HepG2 (cell line): ENCODE measurements around the gene NPDC1. TPM values are rescaled to one million over a fixed set of nuclear protein-coding genes. Genes with fewer than 3 reads are reported as not detected.

Experiments
- CREM ChIP-seq, 2 experiments: sonication (generic) in 1 of 2; formaldehyde crosslinking in 1 of 2; IDR thresholded peaks; 2 replicates each; pipeline versions ENCODE4 v1.4.0 to v1.6.1; 2016 to 2020; ENCODE audit warnings: antibody characterized with exemption in 1 of 2, mild to moderate bottlenecking in 1 of 2, missing genetic modification reagents in 1 of 2
- ELF3 ChIP-seq: IDR thresholded peaks from 2 replicates; pipeline ENCODE4 v1.6.1; 2016; ENCODE audit warnings: missing genetic modification reagents, missing compliant biosample characterization
- HCFC1 ChIP-seq: fragments of 150-350 bp; IDR thresholded peaks from 2 replicates; pipeline ENCODE4 v1.6.1; 2014; ENCODE audit warnings: low read depth, low read length
- HNRNPH1 ChIP-seq: fragments of 200-400 bp; formaldehyde crosslinking; optimal IDR thresholded peaks from 2 replicates; pipeline ENCODE3; 2017; ENCODE audit warnings: mild to moderate bottlenecking, low read depth, low read length
- MAZ ChIP-seq, 2 experiments: sonication (generic) in 1 of 2; formaldehyde crosslinking in 1 of 2; IDR thresholded peaks; 2 replicates each; pipeline versions ENCODE4 v1.5.0 to v1.6.1; 2012 to 2020; ENCODE audit warnings: low read depth in 2 of 2, mild to moderate bottlenecking in 2 of 2, borderline replicate concordance in 1 of 2, improper control_type of control experiment in 1 of 2, low read length in 1 of 2, missing genetic modification reagents in 1 of 2, moderate library complexity in 1 of 2
- PHB2 ChIP-seq: fragments of 450-650 bp; IDR thresholded peaks from 2 replicates; pipeline ENCODE4 v1.6.1; 2018; ENCODE audit not compliant: partially characterized antibody
- SATB2 ChIP-seq: sonication (generic); formaldehyde crosslinking; IDR thresholded peaks from 2 replicates; pipeline ENCODE4 v1.5.0; 2020; ENCODE audit warnings: missing genetic modification reagents
- SP1 ChIP-seq, 2 experiments: fragments of 450-650 bp in 1 of 2; sonication (generic) in 1 of 2; formaldehyde crosslinking in 1 of 2; IDR thresholded peaks; 2 replicates each; pipeline versions ENCODE4 v1.4.0 to v1.6.1; 2016 to 2020; ENCODE audit warnings: missing genetic modification reagents in 1 of 2
- STAG1 ChIP-seq: sonication (generic); formaldehyde crosslinking; IDR thresholded peaks from 2 replicates; pipeline ENCODE4 v1.4.0; 2020; ENCODE audit warnings: missing genetic modification reagents
- ZBTB1 ChIP-seq: sonication (generic); formaldehyde crosslinking; IDR thresholded peaks from 2 replicates; pipeline ENCODE4 v1.4.0; 2020; ENCODE audit warnings: missing genetic modification reagents, borderline replicate concordance
- ZNF343 ChIP-seq: sonication (generic); formaldehyde crosslinking; IDR thresholded peaks from 2 replicates; pipeline ENCODE4 v1.4.0; 2020; ENCODE audit warnings: mild to moderate bottlenecking, missing genetic modification reagents
- polyA plus RNA-seq, 8 experiments: library from polyadenylated mRNA; depleted of rRNA in 3 of 8; stranded (reverse) in 7 of 8; unstranded in 1 of 8; fragments of >200 nt; fragmentation: Illumina TruSeq in 4 of 8; extraction: Trizol in 4 of 8; gene quantifications; 2 replicates each; pipeline versions ENCODE4 v1.2.1 to v1.2.3, GENCODE V29; 2011 to 2016; ENCODE audit warnings: low read depth in 4 of 8, missing spikeins in 1 of 8, mixed read lengths in 1 of 8; ENCODE audit not compliant: insufficient read depth in 1 of 8
- total RNA-seq, 5 experiments: library from RNA; depleted of rRNA; stranded (reverse); fragments of >200 nt; fragmentation: Illumina TruSeq; extraction: Trizol; gene quantifications; 2 replicates each; pipeline ENCODE4 v1.2.3, GENCODE V29; 2016; ENCODE audit warnings: low read depth in 1 of 5
- TF ChIP-seq, protein P1 (sequence below), 2 experiments: sonication (generic) in 1 of 2; formaldehyde crosslinking in 1 of 2; IDR thresholded peaks; 2 replicates each; pipeline versions ENCODE4 v1.6.1 to v1.9.0; 2014 to 2022; ENCODE audit warnings: antibody characterized with exemption in 1 of 2, borderline replicate concordance in 1 of 2, inconsistent platforms in 1 of 2, low read depth in 1 of 2, missing genetic modification reagents in 1 of 2
- TF ChIP-seq, protein P2 (sequence below): IDR thresholded peaks from 2 replicates; pipeline ENCODE4 v1.6.1; 2016
- TF ChIP-seq, protein P3 (sequence below): sonication (generic); formaldehyde crosslinking; IDR thresholded peaks from 2 replicates; pipeline ENCODE4 v1.4.0; 2020; ENCODE audit warnings: missing genetic modification reagents
- TF ChIP-seq, protein P4 (sequence below): IDR thresholded peaks from 2 replicates; pipeline ENCODE4 v1.6.1; 2016; ENCODE audit warnings: control low read depth

The NPDC1 gene
- total and polyA plus RNA-seq, 2 of the 13 experiments (the other 11 are each of a cell fraction or from before 2014, with no cell fraction given), result 0.84 to 5.4 TPM

DNA sequence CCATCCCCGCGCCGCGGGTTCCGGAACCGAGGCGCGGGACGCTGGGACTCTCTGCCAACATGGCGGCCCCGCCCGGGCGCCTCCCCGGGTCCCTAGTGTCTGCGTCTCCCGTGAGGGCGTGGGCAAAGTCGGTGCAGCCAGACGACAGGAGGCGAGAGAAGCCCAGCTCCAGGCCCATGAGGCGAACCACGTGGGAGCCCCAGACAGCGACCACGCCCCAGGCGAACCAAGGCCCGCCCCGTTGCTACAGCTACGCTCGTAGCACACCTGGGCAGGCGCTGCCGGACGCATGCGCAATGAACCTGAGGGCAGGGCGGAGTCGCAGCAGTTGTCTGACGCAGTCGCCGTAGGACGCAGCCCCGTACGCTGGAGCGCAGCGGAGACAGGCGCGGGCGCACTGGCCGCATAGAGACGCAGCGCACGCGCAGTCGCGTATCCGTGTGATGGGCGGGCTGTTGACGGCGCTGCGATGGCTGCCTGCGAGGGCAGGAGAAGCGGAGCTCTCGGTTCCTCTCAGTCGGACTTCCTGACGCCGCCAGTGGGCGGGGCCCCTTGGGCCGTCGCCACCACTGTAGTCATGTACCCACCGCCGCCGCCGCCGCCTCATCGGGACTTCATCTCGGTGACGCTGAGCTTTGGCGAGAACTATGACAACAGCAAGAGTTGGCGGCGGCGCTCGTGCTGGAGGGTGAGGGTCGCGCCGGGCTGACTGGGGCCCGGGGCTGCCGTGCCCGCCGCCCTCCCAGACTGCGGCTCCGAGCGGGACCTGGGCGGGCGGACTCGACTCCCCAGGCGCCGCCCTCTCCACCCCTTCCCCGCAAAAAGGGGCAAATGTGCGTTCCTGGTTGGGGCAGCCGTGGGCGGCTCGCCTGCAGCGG lies 40.8 kb upstream of the NPDC1 start, which contains the start of gene MAN1B1 (continued):
- TF ChIP-seq MAZ (IDR thresholded peaks at IDR 0.05; ENCODE audit: borderline replicate concordance, low read depth, low read length), result 0 out of 2 replicates have a peak, but pooled peaks have one; percentile 5
- TF ChIP-seq MAZ (CRISPR knock-in tag; IDR thresholded peaks at IDR 0.05; ENCODE audit: low read depth), result peak; percentile 78
- TF ChIP-seq, protein P1, sequence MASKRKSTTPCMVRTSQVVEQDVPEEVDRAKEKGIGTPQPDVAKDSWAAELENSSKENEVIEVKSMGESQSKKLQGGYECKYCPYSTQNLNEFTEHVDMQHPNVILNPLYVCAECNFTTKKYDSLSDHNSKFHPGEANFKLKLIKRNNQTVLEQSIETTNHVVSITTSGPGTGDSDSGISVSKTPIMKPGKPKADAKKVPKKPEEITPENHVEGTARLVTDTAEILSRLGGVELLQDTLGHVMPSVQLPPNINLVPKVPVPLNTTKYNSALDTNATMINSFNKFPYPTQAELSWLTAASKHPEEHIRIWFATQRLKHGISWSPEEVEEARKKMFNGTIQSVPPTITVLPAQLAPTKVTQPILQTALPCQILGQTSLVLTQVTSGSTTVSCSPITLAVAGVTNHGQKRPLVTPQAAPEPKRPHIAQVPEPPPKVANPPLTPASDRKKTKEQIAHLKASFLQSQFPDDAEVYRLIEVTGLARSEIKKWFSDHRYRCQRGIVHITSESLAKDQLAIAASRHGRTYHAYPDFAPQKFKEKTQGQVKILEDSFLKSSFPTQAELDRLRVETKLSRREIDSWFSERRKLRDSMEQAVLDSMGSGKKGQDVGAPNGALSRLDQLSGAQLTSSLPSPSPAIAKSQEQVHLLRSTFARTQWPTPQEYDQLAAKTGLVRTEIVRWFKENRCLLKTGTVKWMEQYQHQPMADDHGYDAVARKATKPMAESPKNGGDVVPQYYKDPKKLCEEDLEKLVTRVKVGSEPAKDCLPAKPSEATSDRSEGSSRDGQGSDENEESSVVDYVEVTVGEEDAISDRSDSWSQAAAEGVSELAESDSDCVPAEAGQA (IDR thresholded peaks at IDR 0.05; ENCODE audit: low read depth), result peak; percentile 72; the same call in 1 of the 2 replicates
- TF ChIP-seq, protein P1 (CRISPR knock-in tag; IDR thresholded peaks at IDR 0.05; ENCODE audit: borderline replicate concordance), result no peak
- TF ChIP-seq ELF3 (CRISPR knock-in tag), result peak; percentile 55; the same call in 1 of the 2 replicates
- TF ChIP-seq, protein P2, sequence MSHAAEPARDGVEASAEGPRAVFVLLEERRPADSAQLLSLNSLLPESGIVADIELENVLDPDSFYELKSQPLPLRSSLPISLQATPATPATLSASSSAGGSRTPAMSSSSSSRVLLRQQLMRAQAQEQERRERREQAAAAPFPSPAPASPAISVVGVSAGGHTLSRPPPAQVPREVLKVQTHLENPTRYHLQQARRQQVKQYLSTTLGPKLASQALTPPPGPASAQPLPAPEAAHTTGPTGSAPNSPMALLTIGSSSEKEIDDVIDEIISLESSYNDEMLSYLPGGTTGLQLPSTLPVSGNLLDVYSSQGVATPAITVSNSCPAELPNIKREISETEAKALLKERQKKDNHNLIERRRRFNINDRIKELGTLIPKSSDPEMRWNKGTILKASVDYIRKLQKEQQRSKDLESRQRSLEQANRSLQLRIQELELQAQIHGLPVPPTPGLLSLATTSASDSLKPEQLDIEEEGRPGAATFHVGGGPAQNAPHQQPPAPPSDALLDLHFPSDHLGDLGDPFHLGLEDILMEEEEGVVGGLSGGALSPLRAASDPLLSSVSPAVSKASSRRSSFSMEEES (CRISPR knock-in tag), result peak; percentile 59
- peak; percentile 43; the same call in 1 of the 2 replicates for TF ChIP-seq HCFC1
- 0 out of 2 replicates have a peak, but pooled peaks have one; percentile 18 for TF ChIP-seq ZNF343 (CRISPR knock-in tag)
- peak; percentile 44; the same call in 1 of the 2 replicates for TF ChIP-seq CREM (IDR thresholded peaks at IDR 0.05)
- no peak for TF ChIP-seq CREM (CRISPR knock-in tag; IDR thresholded peaks at IDR 0.05)
- no peak for TF ChIP-seq ZBTB1 (CRISPR knock-in tag)
- TF ChIP-seq, protein P3, sequence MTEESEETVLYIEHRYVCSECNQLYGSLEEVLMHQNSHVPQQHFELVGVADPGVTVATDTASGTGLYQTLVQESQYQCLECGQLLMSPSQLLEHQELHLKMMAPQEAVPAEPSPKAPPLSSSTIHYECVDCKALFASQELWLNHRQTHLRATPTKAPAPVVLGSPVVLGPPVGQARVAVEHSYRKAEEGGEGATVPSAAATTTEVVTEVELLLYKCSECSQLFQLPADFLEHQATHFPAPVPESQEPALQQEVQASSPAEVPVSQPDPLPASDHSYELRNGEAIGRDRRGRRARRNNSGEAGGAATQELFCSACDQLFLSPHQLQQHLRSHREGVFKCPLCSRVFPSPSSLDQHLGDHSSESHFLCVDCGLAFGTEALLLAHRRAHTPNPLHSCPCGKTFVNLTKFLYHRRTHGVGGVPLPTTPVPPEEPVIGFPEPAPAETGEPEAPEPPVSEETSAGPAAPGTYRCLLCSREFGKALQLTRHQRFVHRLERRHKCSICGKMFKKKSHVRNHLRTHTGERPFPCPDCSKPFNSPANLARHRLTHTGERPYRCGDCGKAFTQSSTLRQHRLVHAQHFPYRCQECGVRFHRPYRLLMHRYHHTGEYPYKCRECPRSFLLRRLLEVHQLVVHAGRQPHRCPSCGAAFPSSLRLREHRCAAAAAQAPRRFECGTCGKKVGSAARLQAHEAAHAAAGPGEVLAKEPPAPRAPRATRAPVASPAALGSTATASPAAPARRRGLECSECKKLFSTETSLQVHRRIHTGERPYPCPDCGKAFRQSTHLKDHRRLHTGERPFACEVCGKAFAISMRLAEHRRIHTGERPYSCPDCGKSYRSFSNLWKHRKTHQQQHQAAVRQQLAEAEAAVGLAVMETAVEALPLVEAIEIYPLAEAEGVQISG (CRISPR knock-in tag), result peak; percentile 60; the same call in 1 of the 2 replicates
- TF ChIP-seq SP1 (IDR thresholded peaks at IDR 0.05), result no peak
- peak; percentile 58 for TF ChIP-seq SP1 (CRISPR knock-in tag; IDR thresholded peaks at IDR 0.05)
- TF ChIP-seq, protein P4, sequence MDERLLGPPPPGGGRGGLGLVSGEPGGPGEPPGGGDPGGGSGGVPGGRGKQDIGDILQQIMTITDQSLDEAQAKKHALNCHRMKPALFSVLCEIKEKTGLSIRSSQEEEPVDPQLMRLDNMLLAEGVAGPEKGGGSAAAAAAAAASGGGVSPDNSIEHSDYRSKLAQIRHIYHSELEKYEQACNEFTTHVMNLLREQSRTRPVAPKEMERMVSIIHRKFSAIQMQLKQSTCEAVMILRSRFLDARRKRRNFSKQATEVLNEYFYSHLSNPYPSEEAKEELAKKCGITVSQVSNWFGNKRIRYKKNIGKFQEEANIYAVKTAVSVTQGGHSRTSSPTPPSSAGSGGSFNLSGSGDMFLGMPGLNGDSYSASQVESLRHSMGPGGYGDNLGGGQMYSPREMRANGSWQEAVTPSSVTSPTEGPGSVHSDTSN (CRISPR knock-in tag), result peak; percentile 25
- no peak for TF ChIP-seq STAG1 (CRISPR knock-in tag)
- TF ChIP-seq PHB2, result no peak
- peak; percentile 35 for TF ChIP-seq HNRNPH1
- TF ChIP-seq SATB2 (CRISPR knock-in tag), result 0 out of 2 replicates have a peak, but pooled peaks have one; percentile 39
